ENCODE results near the gene PINLYP. TPM values are rescaled to one million over a fixed set of nuclear protein-coding genes. Genes with fewer than 3 reads are reported as not detected.

Gene PINLYP
- total and polyA plus RNA-seq, 9 of the 15 experiments (the other 6 are each of a cell fraction or from before 2014, with no cell fraction given): 1.00 to 6.7 (median 2.2) TPM

DNA sequence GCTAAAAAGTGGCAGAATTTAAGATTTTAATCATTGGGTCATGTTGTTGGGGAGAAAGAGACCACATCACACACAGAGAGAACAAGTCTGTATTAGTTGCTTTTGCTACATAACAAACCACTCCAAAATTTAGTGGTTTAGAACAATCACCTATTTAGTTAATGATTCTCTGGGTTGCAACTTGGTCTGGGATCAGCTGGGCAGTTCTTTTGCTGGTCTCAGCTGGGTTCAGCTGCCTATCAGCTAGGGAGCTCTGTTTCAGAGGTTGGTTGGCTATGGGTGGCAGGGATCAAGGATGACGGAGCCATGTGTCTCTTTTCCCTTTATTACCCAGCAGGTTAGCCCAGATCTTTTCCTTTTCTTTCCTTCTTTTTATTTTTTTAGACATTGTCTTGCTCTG, 8.9 kb downstream of the PINLYP start:
- no peaks in the 10 kb centered on the region for H3K79me2 ChIP-seq (ENCODE audit: control insufficient read depth, insufficient read depth, low read length)
- in situ Hi-C loops (cut with MboI): no loop called here
- H2AFZ ChIP-seq (ENCODE audit: low read depth, low read length): 0 out of 2 replicates have a peak overlapping the region, but pooled peaks have one; percentile 26
- ChIA-PET POLR2A (interaction anchor here (0.7 to 1.2 kb wide), 2 partner anchors 10 to 11 kb away, joined by 3 read pairs; partner anchors contain the start of gene XRCC1), CTCF (ENCODE audit: low intra/inter-chr PET ratio) (no interaction called here)
- no TSS peak for BruUV-seq (replicated peaks)
- intact Hi-C loops (cut with micrococcal nuclease): no loop called here
- H3K9ac ChIP-seq (ENCODE audit: insufficient read depth in 1 of 2, low read depth in 2 of 2, low read length in 2 of 2): 0 out of 4 replicates have a peak overlapping the region, but pooled peaks of 1 of the 2 experiments have one; percentile 10
- DNase-seq (ENCODE audit: extremely low read depth in 1 of 4, low spot score in 3 of 4) (no peak), FAIRE-seq (peak; percentile 42), ATAC-seq (no peak)
- H3K4me2 ChIP-seq (ENCODE audit: insufficient read depth, low read length): no peak overlapping the region
- peak overlapping the region; percentile 45; the same call in 1 of the 3 replicates for H3K27ac ChIP-seq (ENCODE audit: extremely low read depth, low read depth, low read length)
- WGBS (ENCODE audit: insufficient coverage, low coverage, missing lambda C conversion rate): 100% methylated on average over 1 of the region's 1 CpG
- no peak for TF ChIP-seq ZNF253 (CRISPR knock-in tag; conservative IDR thresholded peaks at IDR 0.05)
- TF ChIP-seq PTBP1 (IDR thresholded peaks at IDR 0.05; ENCODE audit: low read depth, low read length): no peak
- TF ChIP-seq POLR2AphosphoS2 (IDR thresholded peaks at IDR 0.05; ENCODE audit: low read length): no peak
- TF ChIP-seq, protein P1, sequence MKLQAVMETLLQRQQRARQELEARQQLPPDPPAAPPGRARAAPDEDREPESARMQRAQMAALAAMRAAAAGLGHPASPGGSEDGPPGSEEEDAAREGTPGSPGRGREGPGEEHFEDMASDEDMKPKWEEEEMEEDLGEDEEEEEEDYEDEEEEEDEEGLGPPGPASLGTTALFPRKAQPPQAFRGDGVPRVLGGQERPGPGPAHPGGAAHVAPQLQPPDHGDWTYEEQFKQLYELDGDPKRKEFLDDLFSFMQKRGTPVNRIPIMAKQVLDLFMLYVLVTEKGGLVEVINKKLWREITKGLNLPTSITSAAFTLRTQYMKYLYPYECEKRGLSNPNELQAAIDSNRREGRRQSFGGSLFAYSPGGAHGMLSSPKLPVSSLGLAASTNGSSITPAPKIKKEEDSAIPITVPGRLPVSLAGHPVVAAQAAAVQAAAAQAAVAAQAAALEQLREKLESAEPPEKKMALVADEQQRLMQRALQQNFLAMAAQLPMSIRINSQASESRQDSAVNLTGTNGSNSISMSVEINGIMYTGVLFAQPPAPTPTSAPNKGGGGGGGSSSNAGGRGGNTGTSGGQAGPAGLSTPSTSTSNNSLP (IDR thresholded peaks at IDR 0.05; ENCODE audit: borderline replicate concordance, low read depth, low read length): no peak
- TF ChIP-seq ETS2 (tag; IDR thresholded peaks at IDR 0.05; ENCODE audit: borderline replicate concordance, poor library complexity, severe bottlenecking): no peak
- no peak for TF ChIP-seq ZNF780A (CRISPR knock-in tag; IDR thresholded peaks at IDR 0.05)
- TF ChIP-seq TCF7L2 (IDR thresholded peaks at IDR 0.05; ENCODE audit: low read depth, low read length): no peak
- TF ChIP-seq, protein P2, sequence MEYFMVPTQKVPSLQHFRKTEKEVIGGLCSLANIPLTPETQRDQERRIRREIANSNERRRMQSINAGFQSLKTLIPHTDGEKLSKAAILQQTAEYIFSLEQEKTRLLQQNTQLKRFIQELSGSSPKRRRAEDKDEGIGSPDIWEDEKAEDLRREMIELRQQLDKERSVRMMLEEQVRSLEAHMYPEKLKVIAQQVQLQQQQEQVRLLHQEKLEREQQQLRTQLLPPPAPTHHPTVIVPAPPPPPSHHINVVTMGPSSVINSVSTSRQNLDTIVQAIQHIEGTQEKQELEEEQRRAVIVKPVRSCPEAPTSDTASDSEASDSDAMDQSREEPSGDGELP (CRISPR knock-in tag; IDR thresholded peaks at IDR 0.05; ENCODE audit: borderline replicate concordance): no peak
- TF ChIP-seq TEAD4 (IDR thresholded peaks at IDR 0.05; ENCODE audit: low read length): no peak
- TF ChIP-seq TEAD4 (CRISPR knock-in tag; IDR thresholded peaks at IDR 0.05; ENCODE audit: borderline replicate concordance): no peak
- TF ChIP-seq ZNF766 (CRISPR knock-in tag; conservative IDR thresholded peaks at IDR 0.05): no peak
- no peak for TF ChIP-seq HNRNPH1 (optimal IDR thresholded peaks at IDR 0.05; ENCODE audit: low read depth, low read length)
- no peak for TF ChIP-seq FOXK1 (CRISPR knock-in tag; IDR thresholded peaks at IDR 0.05; ENCODE audit: borderline replicate concordance)
- no peak for TF ChIP-seq SAP30 (IDR thresholded peaks at IDR 0.05; ENCODE audit: borderline replicate concordance, insufficient read depth, low read depth, low read length, poor library complexity, severe bottlenecking)
- TF ChIP-seq, protein P3, sequence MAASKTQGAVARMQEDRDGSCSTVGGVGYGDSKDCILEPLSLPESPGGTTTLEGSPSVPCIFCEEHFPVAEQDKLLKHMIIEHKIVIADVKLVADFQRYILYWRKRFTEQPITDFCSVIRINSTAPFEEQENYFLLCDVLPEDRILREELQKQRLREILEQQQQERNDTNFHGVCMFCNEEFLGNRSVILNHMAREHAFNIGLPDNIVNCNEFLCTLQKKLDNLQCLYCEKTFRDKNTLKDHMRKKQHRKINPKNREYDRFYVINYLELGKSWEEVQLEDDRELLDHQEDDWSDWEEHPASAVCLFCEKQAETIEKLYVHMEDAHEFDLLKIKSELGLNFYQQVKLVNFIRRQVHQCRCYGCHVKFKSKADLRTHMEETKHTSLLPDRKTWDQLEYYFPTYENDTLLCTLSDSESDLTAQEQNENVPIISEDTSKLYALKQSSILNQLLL (CRISPR knock-in tag; IDR thresholded peaks at IDR 0.05; ENCODE audit: borderline replicate concordance): no peak
- no peak for TF ChIP-seq FOXA1 (IDR thresholded peaks at IDR 0.05; ENCODE audit: borderline replicate concordance)
- no peak for TF ChIP-seq ZNF436 (CRISPR knock-in tag; IDR thresholded peaks at IDR 0.05)
- no peak for TF ChIP-seq BHLHE40 (IDR thresholded peaks at IDR 0.05; ENCODE audit: low read length)
- no peaks in the 10 kb centered on the region for H3K9me1 ChIP-seq (ENCODE audit: control insufficient read depth, insufficient read depth, low read length)
- H3K4me3 ChIP-seq: no peak overlapping the region
- H3K27me3 ChIP-seq (ENCODE audit: control insufficient read depth in 2 of 2, insufficient read depth in 2 of 2, low read length in 2 of 2): no peaks in the 10 kb centered on the region
- no peaks in the 10 kb centered on the region for H3K36me3 ChIP-seq (ENCODE audit: control insufficient read depth, insufficient read depth, low read length)
- H4K20me1 ChIP-seq (replicated peaks; ENCODE audit: control insufficient read depth, insufficient read depth, low read length): no peaks in the 10 kb centered on the region
- peaks cover 10 to 13% of the 10 kb centered on the region in 2 experiments; a peak in 4 of 5 replicates for H3K4me1 ChIP-seq (replicated peaks in 1 of 2; ENCODE audit: control insufficient read depth in 2 of 2, insufficient read depth in 2 of 2, low read length in 2 of 2)
- H3K9me3 ChIP-seq (replicated peaks; ENCODE audit: control insufficient read depth, insufficient read depth, low read depth, low read length): no peaks in the 10 kb centered on the region

All from K562 (cell line).